Omental fat pad (tissue), 4 donors: ENCODE measurements around the gene RERE. TPM values are rescaled to one million over a fixed set of nuclear protein-coding genes. Genes with fewer than 3 reads are reported as not detected.

Experiments
- ATAC-seq: fragments of 150-250 bp; one replicate; pipeline ENCODE4 v1.9.1; 2016; ENCODE audit warnings: mild to moderate bottlenecking, moderate library complexity; ENCODE audit not compliant: low FRiP score
- DNase-seq: peaks from one replicate; pipeline ENCODE4 v3.0.0-alpha.2; 2019; ENCODE audit warnings: low spot score
- total RNA-seq, 4 donors: library from RNA; depleted of rRNA; stranded (reverse); fragments of >200 nt; gene quantifications; one replicate each; pipeline ENCODE4 v1.1.0, GENCODE V29; 2016
- TF ChIP-seq, protein P1 (sequence below), 3 donors: fragments of 450-650 bp; IDR thresholded peaks; one replicate each; pipeline ENCODE4 v1.5.1; 2016 to 2017; ENCODE audit warnings: antibody characterized with exemption in 3 of 3, mild to moderate bottlenecking in 3 of 3, moderate library complexity in 2 of 3

Gene RERE
- total RNA-seq, 4 donors from 2014 or later = 46.3 to 117 (median 55.4) TPM

DNA sequence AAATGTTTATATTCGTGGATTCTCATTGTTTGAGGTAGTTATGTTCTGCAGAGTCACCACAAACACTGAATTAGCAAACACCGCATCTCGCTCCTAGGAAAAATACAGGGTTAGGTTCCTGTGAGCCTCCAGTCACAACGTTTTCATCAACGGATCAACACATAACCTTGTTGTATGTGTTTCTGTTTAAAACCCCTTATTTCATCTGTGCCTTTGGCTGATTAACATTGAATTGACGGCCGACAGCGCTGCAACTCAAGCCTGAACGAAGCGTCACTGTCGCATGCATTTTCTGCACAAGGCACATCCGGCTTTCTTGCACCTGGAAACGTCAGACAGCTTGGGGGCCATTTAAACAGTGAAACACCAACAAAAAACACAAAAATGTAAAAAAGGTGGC lies 491.2 kb downstream of the RERE start:
- DNase-seq = no peak
- ATAC-seq = no peak
- TF ChIP-seq, protein P1, sequence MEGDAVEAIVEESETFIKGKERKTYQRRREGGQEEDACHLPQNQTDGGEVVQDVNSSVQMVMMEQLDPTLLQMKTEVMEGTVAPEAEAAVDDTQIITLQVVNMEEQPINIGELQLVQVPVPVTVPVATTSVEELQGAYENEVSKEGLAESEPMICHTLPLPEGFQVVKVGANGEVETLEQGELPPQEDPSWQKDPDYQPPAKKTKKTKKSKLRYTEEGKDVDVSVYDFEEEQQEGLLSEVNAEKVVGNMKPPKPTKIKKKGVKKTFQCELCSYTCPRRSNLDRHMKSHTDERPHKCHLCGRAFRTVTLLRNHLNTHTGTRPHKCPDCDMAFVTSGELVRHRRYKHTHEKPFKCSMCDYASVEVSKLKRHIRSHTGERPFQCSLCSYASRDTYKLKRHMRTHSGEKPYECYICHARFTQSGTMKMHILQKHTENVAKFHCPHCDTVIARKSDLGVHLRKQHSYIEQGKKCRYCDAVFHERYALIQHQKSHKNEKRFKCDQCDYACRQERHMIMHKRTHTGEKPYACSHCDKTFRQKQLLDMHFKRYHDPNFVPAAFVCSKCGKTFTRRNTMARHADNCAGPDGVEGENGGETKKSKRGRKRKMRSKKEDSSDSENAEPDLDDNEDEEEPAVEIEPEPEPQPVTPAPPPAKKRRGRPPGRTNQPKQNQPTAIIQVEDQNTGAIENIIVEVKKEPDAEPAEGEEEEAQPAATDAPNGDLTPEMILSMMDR (IDR thresholded peaks at IDR 0.05) = no peak

DNA sequence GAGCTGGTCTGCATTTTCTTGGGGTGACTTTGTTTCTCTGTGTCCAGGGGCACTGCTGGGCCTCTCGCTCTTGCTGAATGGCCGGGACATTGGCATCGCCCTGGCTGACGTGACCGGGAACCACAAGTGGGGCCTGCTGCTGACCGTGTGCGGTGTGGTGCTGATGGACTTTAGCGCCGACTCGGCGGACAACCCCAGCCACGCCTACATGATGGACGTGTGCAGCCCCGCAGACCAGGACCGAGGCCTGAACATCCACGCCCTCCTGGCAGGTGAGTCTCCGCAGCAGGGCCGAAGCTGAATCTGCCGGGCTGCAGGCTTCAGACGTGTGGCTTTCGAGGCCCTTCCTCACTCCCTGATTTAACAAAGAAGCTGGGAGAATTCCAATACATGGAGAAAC lies 491.7 kb downstream of the RERE start:
- no peak for ATAC-seq
- no peak for DNase-seq
- TF ChIP-seq, protein P1 (IDR thresholded peaks at IDR 0.05) = no peak

DNA sequence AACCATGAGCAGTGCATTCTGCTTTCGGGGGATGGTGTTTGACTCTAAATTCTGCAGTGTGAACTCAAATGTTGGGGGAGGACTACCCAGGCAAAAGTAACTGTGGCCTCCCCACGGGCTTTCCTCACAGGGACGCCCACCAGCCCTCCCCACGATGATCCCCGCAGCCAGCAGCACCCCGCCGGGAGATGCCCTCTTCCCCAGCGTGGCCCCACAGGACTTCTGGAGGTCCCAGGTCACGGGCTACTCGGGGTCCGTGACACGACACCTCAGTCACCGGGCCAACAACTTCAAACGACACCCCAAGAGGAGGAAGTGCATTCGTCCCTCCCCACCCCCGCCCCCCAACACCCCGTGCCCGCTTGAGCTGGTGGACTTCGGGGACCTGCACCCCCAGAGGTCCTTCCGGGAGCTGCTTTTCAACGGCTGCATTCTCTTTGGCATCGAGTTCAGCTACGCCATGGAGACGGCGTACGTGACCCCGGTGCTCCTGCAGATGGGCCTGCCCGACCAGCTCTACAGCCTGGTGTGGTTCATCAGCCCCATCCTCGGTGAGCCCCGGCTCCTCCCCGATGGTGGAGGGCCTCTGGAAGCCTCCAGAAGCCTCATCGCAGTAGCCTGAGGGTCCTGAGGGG lies 493.1 kb downstream of the RERE start:
- ATAC-seq = no peak
- TF ChIP-seq, protein P1 (IDR thresholded peaks at IDR 0.05) = no peak
- no peak for DNase-seq

DNA sequence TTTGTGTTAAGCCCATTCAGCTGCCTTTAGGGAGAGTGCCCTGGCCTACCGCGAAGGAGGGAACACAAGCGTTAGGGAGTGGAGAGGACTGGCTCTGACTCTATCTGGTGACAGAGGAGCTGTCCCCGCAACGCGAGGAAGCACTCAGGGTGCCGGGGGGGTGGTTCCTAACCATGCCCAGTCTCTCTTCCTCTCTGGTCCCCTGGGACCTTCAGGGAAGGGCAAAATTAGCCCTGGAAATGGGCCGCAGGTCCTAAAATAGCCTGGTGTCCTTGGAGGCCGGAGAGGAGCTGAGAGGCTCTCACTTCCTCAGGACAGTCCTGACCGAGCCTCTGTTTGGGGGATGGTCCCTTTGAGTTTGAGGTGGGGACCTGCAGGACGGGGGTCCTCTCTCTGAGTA lies 493.7 kb downstream of the RERE start:
- no peak for DNase-seq

DNA sequence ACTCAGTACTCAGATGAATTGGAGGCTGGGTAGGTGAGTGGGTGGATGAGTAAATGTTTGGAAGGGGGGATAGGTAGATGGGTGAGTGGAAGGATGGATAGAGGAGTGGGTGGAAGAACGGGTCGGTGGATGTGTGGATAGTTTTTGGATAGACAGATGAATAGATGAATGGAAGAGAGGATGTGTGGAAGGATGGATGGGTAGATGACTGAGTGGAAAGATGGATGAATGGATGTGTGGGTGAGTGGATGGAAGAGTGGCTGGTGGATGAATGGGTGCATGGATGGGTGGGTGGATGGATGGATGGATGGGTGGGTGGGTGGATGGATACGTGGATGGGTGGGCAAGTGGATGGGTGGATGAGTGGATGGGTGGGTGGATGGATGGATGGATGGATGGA lies 495.8 kb downstream of the RERE start:
- TF ChIP-seq, protein P1 (IDR thresholded peaks at IDR 0.05) = no peak
- ATAC-seq (no peak), DNase-seq (no peak)

More for the DNA sequence above, 493.7 kb downstream of the RERE start:
- no peak for ATAC-seq
- TF ChIP-seq, protein P1 (IDR thresholded peaks at IDR 0.05) = no peak

DNA sequence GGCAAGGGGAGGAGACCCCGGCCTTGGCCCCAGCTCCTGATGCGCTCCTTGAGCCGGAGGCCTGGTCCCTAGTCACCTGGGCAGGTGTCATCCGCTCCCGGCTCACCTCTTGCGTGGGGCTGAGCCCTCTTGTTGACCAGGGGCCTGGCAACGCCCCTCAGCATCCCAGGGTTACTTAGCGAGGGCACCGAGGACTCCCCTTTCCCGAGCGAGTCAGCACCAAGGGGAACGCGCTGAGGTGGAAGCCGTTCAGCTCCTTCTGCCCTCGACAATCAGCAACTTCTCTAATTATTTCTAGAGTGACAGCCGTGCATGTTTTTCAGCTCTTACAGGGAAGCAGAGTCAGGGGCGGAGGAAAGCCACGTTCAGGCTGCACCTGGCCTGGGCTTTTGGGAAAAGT lies 499.0 kb downstream of the RERE start:
- TF ChIP-seq, protein P1 (IDR thresholded peaks at IDR 0.05) = no peak
- ATAC-seq (no peak), DNase-seq (no peak)

DNA sequence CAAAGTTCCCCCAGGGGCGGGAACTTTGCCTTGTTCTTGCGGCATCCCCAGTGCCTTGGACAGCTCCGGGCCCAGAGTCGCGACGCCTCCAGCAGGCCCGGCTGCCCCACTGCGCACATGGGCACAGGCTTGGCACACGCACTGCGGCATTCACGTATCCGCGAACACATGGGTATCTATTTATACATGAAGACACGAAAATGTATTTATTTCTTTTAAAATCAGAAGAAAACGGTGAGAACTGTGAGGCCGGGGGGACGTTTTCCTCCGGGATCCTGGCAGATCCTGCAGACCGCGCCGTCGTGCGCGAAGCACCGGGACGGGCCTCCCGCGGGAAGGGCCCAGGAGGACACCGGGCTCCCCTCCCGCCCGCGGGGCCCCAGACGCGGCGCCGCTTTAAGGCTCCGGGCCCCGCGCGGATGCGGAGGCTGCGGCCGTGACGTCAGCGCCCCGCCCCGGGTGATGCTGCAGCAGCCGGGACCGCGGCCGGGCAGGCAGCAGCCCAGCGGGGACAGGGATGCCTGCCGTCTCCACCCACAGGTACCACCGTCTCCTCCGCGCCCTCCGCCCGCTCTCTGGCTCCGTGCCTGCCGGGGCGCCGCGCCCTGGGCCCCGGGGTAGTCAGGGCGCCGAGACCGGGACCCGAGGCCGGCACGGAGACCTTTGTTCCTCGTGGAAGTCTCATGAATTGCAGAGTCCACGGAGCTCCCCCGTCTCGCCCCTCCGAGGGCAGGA lies 499.6 kb downstream of the RERE start, which contains the start of gene SLC45A1:
SLC45A1 (plus strand) TSS at position 468 of the 735 bp plus-strand sequence. CDS start 6,216 bp downstream, outside the sequence.
- TF ChIP-seq, protein P1 (IDR thresholded peaks at IDR 0.05) = no peak
- DNase-seq = peak; percentile 62
- ATAC-seq = peak; percentile 65
